ENCODE measurements around the gene MRPS12.
"Not testable (repeated sequence)": the region's sequence is repeated elsewhere in the genome, so short reads cannot be mapped to it uniquely, and the experiment has no call there.

The MRPS12 gene

DNA sequence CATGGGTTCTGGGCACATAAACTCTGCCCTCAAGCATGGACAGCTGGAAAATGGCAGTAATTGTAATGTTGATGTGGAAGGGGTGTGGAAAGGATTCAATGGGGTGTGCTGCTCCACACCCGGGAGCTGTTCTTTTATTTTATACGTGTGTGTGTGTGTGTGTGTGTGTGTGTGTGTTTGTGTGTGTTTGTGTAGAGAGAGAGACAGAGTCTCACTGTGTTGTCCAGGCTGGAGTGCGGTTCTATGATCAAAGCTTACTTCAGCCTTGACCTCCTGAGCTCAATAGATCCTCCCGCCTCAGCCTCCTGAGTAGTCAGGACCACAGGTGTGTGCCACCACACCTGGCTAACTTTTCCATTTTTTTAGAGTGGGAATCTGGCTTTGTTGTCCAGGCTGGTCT is 2.8 kb downstream of the MRPS12 start:
- peaks cover 0 to 11% (median 6%) of the 10 kb centered on the region in 5 experiments for H3K9me3 ChIP-seq (ENCODE audit: control extremely low read depth in 1 of 5, control insufficient read depth in 4 of 5, insufficient read depth in 2 of 5, low read depth in 1 of 5, low read length in 4 of 5)
- peaks cover 0 to 24% (median 11%) of the 10 kb centered on the region in 4 experiments for H3K36me3 ChIP-seq (ENCODE audit: control insufficient read depth in 4 of 4, insufficient read depth in 4 of 4, low read length in 3 of 4)
- no peak overlapping the region for H3K27ac ChIP-seq (ENCODE audit: insufficient read depth in 1 of 2, low read depth in 1 of 2, low read length in 2 of 2, poor library complexity in 1 of 2, severe bottlenecking in 2 of 2)
- no peaks in the 10 kb centered on the region for H3K27me3 ChIP-seq (replicated peaks in 2 of 5; ENCODE audit: control insufficient read depth in 4 of 5, insufficient read depth in 5 of 5, low read length in 4 of 5)
- peaks cover 5 to 24% (median 20%) of the 10 kb centered on the region in 4 experiments for H3K4me1 ChIP-seq (ENCODE audit: control extremely low read depth in 1 of 4, control insufficient read depth in 4 of 4, insufficient read depth in 4 of 4, low read length in 3 of 4)
- DNase-seq: no peak
- CTCF ChIA-PET: interaction anchor here (0.7 to 1.6 kb wide), 9 partner anchors 14 to 299 kb away, joined by 3 to 4 read pairs (median 3); partner anchors contain the start of gene CAPN12
- no peak overlapping the region for H3K4me3 ChIP-seq (ENCODE audit: control insufficient read depth in 1 of 7, extremely low read depth in 1 of 7, insufficient read depth in 4 of 7, low read depth in 2 of 7, low read length in 6 of 7)
- 100% methylated on average over 1 of the region's 4 CpGs for WGBS (ENCODE audit: insufficient coverage)
- POLR2A ChIA-PET: no interaction called here

- no peaks in the 10 kb centered on the region for H3K27me3 ChIP-seq (replicated peaks in 2 of 5; ENCODE audit: control insufficient read depth in 4 of 5, insufficient read depth in 5 of 5, low read length in 4 of 5)
- peaks cover 0 to 11% (median 3%) of the 10 kb centered on the region in 4 experiments for H3K4me1 ChIP-seq (ENCODE audit: control extremely low read depth in 1 of 4, control insufficient read depth in 4 of 4, insufficient read depth in 4 of 4, low read length in 3 of 4)
- DNase-seq: peak in 1 of 3 donors; percentile 43
- 12% methylated on average over 5 of the region's 5 CpGs for WGBS (ENCODE audit: insufficient coverage)
- peak overlapping the region in 1 of 7 experiments; percentile 20 for H3K4me3 ChIP-seq (ENCODE audit: control insufficient read depth in 1 of 7, extremely low read depth in 1 of 7, insufficient read depth in 4 of 7, low read depth in 2 of 7, low read length in 6 of 7)
- peaks cover 0 to 2% (median under 1%) of the 10 kb centered on the region in 4 experiments for H3K36me3 ChIP-seq (ENCODE audit: control insufficient read depth in 4 of 4, insufficient read depth in 4 of 4, low read length in 3 of 4)
- CTCF ChIA-PET: interaction anchor here (1.2 to 3.4 kb wide), 4 partner anchors 10 to 22 kb away, joined by 3 to 12 read pairs (median 6); no protein-coding TSS in a partner anchor
- peaks cover 0 to 4% (median under 1%) of the 10 kb centered on the region in 5 experiments for H3K9me3 ChIP-seq (ENCODE audit: control extremely low read depth in 1 of 5, control insufficient read depth in 4 of 5, insufficient read depth in 2 of 5, low read depth in 1 of 5, low read length in 4 of 5)
- POLR2A ChIA-PET: interaction anchor here (0.7 kb wide), 1 partner anchor 112 kb away, joined by 3 read pairs; no protein-coding TSS in a partner anchor
- H3K27ac ChIP-seq (ENCODE audit: insufficient read depth in 1 of 2, low read depth in 1 of 2, low read length in 2 of 2, poor library complexity in 1 of 2, severe bottlenecking in 2 of 2): no peak overlapping the region
Measured at GRCh38 chr19:38939957-38940356, 9.2 kb downstream of the MRPS12 start.

- peaks cover 0 to 11% (median 3%) of the 10 kb centered on the region in 4 experiments for H3K4me1 ChIP-seq (ENCODE audit: control extremely low read depth in 1 of 4, control insufficient read depth in 4 of 4, insufficient read depth in 4 of 4, low read length in 3 of 4)
- POLR2A ChIA-PET; H3K27ac ChIP-seq (ENCODE audit: insufficient read depth in 1 of 2, low read depth in 1 of 2, low read length in 2 of 2, poor library complexity in 1 of 2, severe bottlenecking in 2 of 2); DNase-seq; H3K36me3 ChIP-seq (ENCODE audit: control insufficient read depth in 4 of 4, insufficient read depth in 4 of 4, low read length in 3 of 4); H3K27me3 ChIP-seq (replicated peaks in 2 of 5; ENCODE audit: control insufficient read depth in 4 of 5, insufficient read depth in 5 of 5, low read length in 4 of 5); H3K9me3 ChIP-seq (ENCODE audit: control extremely low read depth in 1 of 5, control insufficient read depth in 4 of 5, insufficient read depth in 2 of 5, low read depth in 1 of 5, low read length in 4 of 5); H3K4me3 ChIP-seq (ENCODE audit: control insufficient read depth in 1 of 7, extremely low read depth in 1 of 7, insufficient read depth in 4 of 7, low read depth in 2 of 7, low read length in 6 of 7): not testable (repeated sequence)
- 81% methylated on average over 5 of the region's 5 CpGs for WGBS (ENCODE audit: insufficient coverage)
- CTCF ChIA-PET: interaction anchor here (3.4 kb wide), 1 partner anchor 10 kb away, joined by 12 read pairs; no protein-coding TSS in a partner anchor
Measured at GRCh38 chr19:38941466-38941865, 10.7 kb downstream of the MRPS12 start.

DNA sequence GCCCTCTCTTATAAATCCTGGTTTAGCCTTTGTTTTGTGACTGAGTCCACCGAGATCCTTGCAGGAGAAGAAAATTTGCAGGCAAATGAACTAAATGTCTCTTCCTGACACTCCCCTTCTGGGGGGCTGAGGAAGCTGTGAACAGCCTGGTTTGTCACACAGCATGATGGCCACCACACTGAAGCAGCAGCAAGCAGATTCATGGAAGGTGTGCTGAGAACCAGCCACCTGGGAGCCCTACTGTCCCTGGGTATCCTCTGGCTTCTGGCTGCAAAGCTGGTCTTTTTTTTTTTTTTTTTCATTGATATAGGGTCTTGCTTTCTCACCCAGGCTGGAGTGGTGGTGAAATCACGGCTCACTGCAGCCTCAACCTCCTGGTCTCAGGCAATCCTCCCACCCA is 11.2 kb downstream of the MRPS12 start:
- CTCF ChIA-PET: no interaction called here
- Histone ChIP-seq H3K9me3 (ENCODE audit: control extremely low read depth in 1 of 5, control insufficient read depth in 4 of 5, insufficient read depth in 2 of 5, low read depth in 1 of 5, low read length in 4 of 5) (no peaks in the 10 kb centered on the region), H3K27me3 (replicated peaks in 2 of 5; ENCODE audit: control insufficient read depth in 4 of 5, insufficient read depth in 5 of 5, low read length in 4 of 5) (no peaks in the 10 kb centered on the region), H3K27ac (ENCODE audit: insufficient read depth in 1 of 2, low read depth in 1 of 2, low read length in 2 of 2, poor library complexity in 1 of 2, severe bottlenecking in 2 of 2) (no peak overlapping the region), H3K4me3 (ENCODE audit: control insufficient read depth in 1 of 7, extremely low read depth in 1 of 7, insufficient read depth in 4 of 7, low read depth in 2 of 7, low read length in 6 of 7) (no peak overlapping the region), H3K4me1 (ENCODE audit: control extremely low read depth in 1 of 4, control insufficient read depth in 4 of 4, insufficient read depth in 4 of 4, low read length in 3 of 4) (peaks cover 0 to 11% (median 3%) of the 10 kb centered on the region in 4 experiments), H3K36me3 (ENCODE audit: control insufficient read depth in 4 of 4, insufficient read depth in 4 of 4, low read length in 3 of 4) (no peaks in the 10 kb centered on the region)
- POLR2A ChIA-PET: no interaction called here
- DNase-seq: no peak
- 100% methylated on average over 2 of the region's 2 CpGs for WGBS (ENCODE audit: insufficient coverage)

- Histone ChIP-seq H3K4me3 (ENCODE audit: control insufficient read depth in 1 of 7, extremely low read depth in 1 of 7, insufficient read depth in 4 of 7, low read depth in 2 of 7, low read length in 6 of 7) (no peak overlapping the region), H3K27me3 (replicated peaks in 2 of 5; ENCODE audit: control insufficient read depth in 4 of 5, insufficient read depth in 5 of 5, low read length in 4 of 5) (no peaks in the 10 kb centered on the region), H3K4me1 (ENCODE audit: control extremely low read depth in 1 of 4, control insufficient read depth in 4 of 4, insufficient read depth in 4 of 4, low read length in 3 of 4) (peaks cover 0 to 11% (median 3%) of the 10 kb centered on the region in 4 experiments), H3K9me3 (ENCODE audit: control extremely low read depth in 1 of 5, control insufficient read depth in 4 of 5, insufficient read depth in 2 of 5, low read depth in 1 of 5, low read length in 4 of 5) (no peaks in the 10 kb centered on the region), H3K27ac (ENCODE audit: insufficient read depth in 1 of 2, low read depth in 1 of 2, low read length in 2 of 2, poor library complexity in 1 of 2, severe bottlenecking in 2 of 2) (no peak overlapping the region), H3K36me3 (ENCODE audit: control insufficient read depth in 4 of 4, insufficient read depth in 4 of 4, low read length in 3 of 4) (no peaks in the 10 kb centered on the region)
- 97% methylated on average over 13 of the region's 20 CpGs for WGBS (ENCODE audit: insufficient coverage)
- ChIA-PET CTCF (no interaction called here), POLR2A (interaction anchor here (0.6 kb wide), 1 partner anchor 306 kb away, joined by 3 read pairs; no protein-coding TSS in a partner anchor)
- no peak for DNase-seq
Measured at GRCh38 chr19:38942471-38943181, 11.9 kb downstream of the MRPS12 start.

DNA sequence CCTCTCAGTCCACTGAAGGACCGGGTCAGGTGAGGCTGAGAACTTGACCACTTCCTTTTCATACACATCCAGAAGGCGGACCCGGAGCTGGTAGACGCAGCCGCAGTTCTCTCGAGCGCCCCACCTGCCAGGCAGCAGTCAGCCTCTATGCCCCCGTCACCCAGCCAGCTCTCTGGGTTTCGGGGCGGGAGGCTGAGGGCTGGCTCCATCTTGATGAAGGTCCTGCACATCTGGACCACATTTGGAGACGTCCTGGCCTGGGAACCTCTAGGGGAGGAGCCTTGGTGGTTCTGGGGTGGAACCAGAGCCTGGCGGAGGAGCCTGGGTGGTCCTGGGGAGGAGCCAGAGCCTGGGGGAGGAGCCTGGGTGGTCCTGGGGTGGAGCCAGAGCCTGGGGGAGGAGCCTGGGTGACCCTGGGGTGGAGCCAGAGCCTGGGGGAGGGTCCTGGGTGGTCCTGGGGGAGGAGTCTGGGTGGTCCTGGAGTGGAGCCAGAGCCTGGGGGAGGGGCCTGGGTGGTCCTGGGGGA is 14.3 kb downstream of the MRPS12 start:
- Histone ChIP-seq H3K9me3 (ENCODE audit: control extremely low read depth in 1 of 5, control insufficient read depth in 4 of 5, insufficient read depth in 2 of 5, low read depth in 1 of 5, low read length in 4 of 5) (no peaks in the 10 kb centered on the region), H3K27me3 (replicated peaks in 2 of 5; ENCODE audit: control insufficient read depth in 4 of 5, insufficient read depth in 5 of 5, low read length in 4 of 5) (peaks cover 0 to 8% (median 2%) of the 10 kb centered on the region in 5 experiments), H3K4me3 (ENCODE audit: control insufficient read depth in 1 of 7, extremely low read depth in 1 of 7, insufficient read depth in 4 of 7, low read depth in 2 of 7, low read length in 6 of 7) (no peak overlapping the region), H3K36me3 (ENCODE audit: control insufficient read depth in 4 of 4, insufficient read depth in 4 of 4, low read length in 3 of 4) (no peaks in the 10 kb centered on the region), H3K27ac (ENCODE audit: insufficient read depth in 1 of 2, low read depth in 1 of 2, low read length in 2 of 2, poor library complexity in 1 of 2, severe bottlenecking in 2 of 2) (no peak overlapping the region), H3K4me1 (ENCODE audit: control extremely low read depth in 1 of 4, control insufficient read depth in 4 of 4, insufficient read depth in 4 of 4, low read length in 3 of 4) (peaks cover 0 to 9% (median 3%) of the 10 kb centered on the region in 4 experiments)
- ChIA-PET CTCF (no interaction called here), POLR2A (no interaction called here)
- WGBS (ENCODE audit: insufficient coverage): 95% methylated on average over 7 of the region's 12 CpGs
- no peak for DNase-seq
